ENCODE data around the gene ARFGAP1.

ARFGAP1 gene

DNA sequence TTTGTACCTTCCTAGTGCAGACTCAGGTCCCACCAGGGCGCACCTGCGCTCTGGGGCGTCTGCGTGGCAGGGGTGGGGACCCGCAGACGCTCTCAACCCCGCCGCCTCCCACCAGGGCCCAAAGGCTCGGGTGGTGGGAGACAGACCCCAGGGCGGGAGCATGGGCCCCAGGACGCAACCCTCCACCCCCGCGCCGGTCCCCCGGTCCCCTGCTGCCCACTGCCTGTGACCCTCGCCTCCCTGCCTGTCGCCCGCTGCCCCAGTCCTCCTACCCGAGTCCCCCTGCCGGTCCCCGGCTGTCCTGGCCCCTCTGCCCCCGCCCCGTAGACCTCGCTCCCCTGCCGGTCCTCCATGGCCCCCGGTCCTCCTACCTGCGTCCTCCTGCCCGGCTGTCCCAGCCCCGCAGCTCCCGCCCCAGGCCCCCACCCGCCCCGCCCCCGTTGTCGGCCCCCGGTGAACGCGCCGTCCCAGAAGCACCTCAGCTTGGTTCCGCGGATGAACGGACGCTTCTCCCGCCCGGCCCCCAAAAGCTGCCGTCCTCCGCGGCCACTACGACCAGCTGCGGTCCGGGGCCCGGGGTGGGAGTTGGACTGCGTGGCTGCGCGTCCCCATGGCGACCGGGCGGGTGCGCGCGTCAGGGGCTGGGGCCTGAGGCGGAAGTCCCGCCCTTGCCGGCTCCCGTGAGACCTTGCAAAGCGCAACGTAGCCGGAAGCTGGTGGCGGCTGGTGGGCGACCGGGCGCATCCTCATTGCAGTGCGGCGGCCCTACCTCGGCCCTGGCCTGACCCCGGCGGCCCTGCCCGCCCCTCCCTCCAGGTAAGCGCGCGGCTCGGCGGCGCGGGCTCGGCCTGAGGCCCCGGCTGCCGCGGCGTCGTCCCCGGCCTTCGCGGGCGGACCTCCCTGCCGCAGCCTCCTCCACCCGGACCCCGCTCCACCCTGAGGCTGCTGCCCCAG, at the start of gene ARFGAP1:
Gene ARFGAP1, plus strand, starts transcription at position 709 of the 954 bp plus-strand sequence. CDS start 2,768 bp downstream, outside the sequence.
- peaks cover 15% of the 10 kb centered on the region; the same call in 1 of the 2 replicates for H3K27me3 ChIP-seq
- H3K9ac ChIP-seq: peak within 1 kb of the TSS; percentile 89
- H3K9me3 ChIP-seq: no peaks in the 10 kb centered on the region
- H3K27ac ChIP-seq: peak within 1 kb of the TSS; percentile 89
- peaks cover 43% of the 10 kb centered on the region for H4K20me1 ChIP-seq
- H3K4me3 ChIP-seq: peak within 1 kb of the TSS; percentile 91
- TF ChIP-seq Cebpa-rat (IDR thresholded peaks at IDR 0.05): no peak
- peaks cover 39% of the 10 kb centered on the region for H3K4me1 ChIP-seq
- peaks cover 30% of the 10 kb centered on the region for H3K36me3 ChIP-seq
- peak within 1 kb of the TSS; percentile 86 for H3K4me2 ChIP-seq

DNA sequence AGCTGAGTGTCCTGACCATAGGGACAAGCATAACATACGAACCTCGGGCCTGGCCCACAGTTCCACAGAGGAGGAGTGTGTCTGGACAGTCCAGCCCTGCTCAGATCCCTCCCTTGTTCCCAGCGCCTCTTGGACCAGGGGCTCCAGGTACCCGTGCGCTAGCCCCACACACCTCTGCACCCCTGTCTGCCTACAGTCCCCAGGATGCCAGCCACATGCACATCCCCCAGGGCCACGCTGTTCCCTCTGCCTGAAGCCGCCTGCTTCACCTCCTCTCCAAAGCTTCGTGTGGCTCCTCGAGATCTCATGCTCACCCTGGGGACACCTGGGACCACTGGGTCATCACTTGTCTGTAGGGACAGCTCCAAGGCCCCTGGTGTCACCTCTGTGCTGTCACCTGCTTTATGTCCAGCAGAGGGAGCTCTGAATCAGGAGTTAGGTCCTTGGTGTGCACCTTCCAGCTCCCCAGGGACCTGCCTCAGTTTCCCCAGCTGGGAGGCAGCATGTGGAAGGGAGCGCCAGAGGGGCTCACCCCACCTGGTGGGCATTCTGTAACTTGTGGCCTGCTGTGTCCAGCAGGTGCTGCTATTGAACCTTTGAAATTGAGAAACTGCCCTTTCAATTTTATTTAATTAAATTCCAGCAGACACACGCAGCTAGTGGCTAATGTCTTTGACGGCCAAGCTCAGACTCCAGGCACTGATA, 49.3 kb upstream of the ARFGAP1 start:
- no peak overlapping the region for H3K27ac ChIP-seq
- no peak overlapping the region for H3K9ac ChIP-seq
- H3K9me3 ChIP-seq: no peaks in the 10 kb centered on the region
- H3K4me1 ChIP-seq: peaks cover 41% of the 10 kb centered on the region
- peak overlapping the region; percentile 49; the same call in 1 of the 2 replicates for H3K4me2 ChIP-seq
- no peaks in the 10 kb centered on the region for H4K20me1 ChIP-seq
- no peaks in the 10 kb centered on the region for H3K36me3 ChIP-seq
- no peaks in the 10 kb centered on the region for H3K27me3 ChIP-seq
- H3K4me3 ChIP-seq: no peak overlapping the region
- no peak for TF ChIP-seq Cebpa-rat (IDR thresholded peaks at IDR 0.05)

DNA sequence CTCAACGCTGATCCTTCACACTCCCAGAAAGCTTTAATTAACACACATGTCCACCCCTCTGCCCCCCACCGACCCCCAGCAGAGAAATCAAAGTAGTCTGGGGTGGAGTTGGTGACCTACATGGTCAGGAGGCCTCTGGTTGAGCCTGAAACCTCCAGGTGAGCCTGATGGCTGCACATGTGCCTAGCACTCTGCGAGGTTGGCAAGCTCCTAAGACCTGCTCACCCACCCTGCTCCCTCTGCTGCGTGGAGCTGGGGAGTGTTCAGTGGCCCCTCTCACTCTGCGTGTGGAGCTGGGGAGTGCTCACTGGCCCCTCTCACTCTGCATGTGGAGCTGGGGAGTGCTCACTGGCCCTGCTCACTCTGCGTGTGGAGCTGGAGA, 48.8 kb upstream of the ARFGAP1 start:
- Histone ChIP-seq H4K20me1 (no peaks in the 10 kb centered on the region), H3K4me3 (no peak overlapping the region), H3K36me3 (no peaks in the 10 kb centered on the region), H3K4me2 (peak overlapping the region; percentile 49), H3K27me3 (no peaks in the 10 kb centered on the region), H3K9ac (no peak overlapping the region), H3K4me1 (peaks cover 47% of the 10 kb centered on the region), H3K27ac (no peak overlapping the region), H3K9me3 (no peaks in the 10 kb centered on the region)
- TF ChIP-seq Cebpa-rat (IDR thresholded peaks at IDR 0.05): no peak

DNA sequence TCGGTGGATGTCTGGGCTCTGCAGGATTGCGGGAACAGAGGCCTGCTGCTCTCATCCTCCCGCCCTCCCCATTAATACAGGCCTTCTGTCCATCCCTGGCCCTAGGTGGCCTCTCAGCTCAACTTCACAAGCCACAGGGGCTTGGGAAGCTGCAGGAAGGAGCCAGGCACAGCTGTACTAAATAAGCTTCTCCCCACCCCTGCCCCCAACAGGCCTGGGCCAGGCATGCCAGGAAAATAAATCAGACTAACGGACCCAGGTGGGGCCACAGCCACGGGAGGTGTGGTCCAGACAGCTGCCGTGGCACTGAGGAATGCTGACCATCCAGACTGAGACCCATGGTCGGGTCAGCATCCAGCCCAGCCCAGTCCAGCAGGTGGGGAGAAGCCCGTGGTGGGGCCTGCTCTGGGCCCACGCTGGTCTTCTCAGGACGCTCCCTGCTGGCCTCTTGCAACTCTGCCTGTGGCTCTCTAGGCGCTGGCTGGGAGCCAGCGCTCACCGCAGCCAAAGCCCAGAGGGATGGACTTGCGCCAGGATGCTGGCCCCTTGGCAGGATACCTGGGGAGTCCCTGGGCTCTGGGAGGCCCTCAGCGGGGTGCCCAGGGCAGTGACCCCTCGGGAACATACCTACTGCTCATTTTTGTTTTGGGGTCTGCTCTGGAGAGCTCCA, 48.1 kb upstream of the ARFGAP1 start:
- H3K9ac ChIP-seq: no peak overlapping the region
- no peaks in the 10 kb centered on the region for H3K36me3 ChIP-seq
- H4K20me1 ChIP-seq: no peaks in the 10 kb centered on the region
- no peaks in the 10 kb centered on the region for H3K9me3 ChIP-seq
- peak overlapping the region; percentile 49 for H3K4me2 ChIP-seq
- no peaks in the 10 kb centered on the region for H3K27me3 ChIP-seq
- peaks cover 54% of the 10 kb centered on the region for H3K4me1 ChIP-seq
- 0 out of 2 replicates have a peak overlapping the region, but pooled peaks have one; percentile 14 for H3K27ac ChIP-seq
- H3K4me3 ChIP-seq: no peak overlapping the region
- TF ChIP-seq Cebpa-rat (IDR thresholded peaks at IDR 0.05): no peak

- Histone ChIP-seq H3K27me3 (0 out of 2 replicates have a peak, but pooled peaks cover under 1% of the 10 kb centered on the region), H3K36me3 (no peaks in the 10 kb centered on the region), H4K20me1 (no peaks in the 10 kb centered on the region), H3K4me2 (peak overlapping the region; percentile 49), H3K4me3 (no peak overlapping the region), H3K27ac (0 out of 2 replicates have a peak overlapping the region, but pooled peaks have one; percentile 14), H3K4me1 (peaks cover 59% of the 10 kb centered on the region), H3K9me3 (no peaks in the 10 kb centered on the region), H3K9ac (no peak overlapping the region)
- no peak for TF ChIP-seq Cebpa-rat (IDR thresholded peaks at IDR 0.05)
Observed at GRCh38 chr20:63225082-63225454, 47.5 kb upstream of the ARFGAP1 start.

GRCh38 chr20:63226042-63226943, 46.3 kb upstream of the ARFGAP1 start:
- no peak for TF ChIP-seq Cebpa-rat (IDR thresholded peaks at IDR 0.05)
- Histone ChIP-seq H3K27ac (no peak overlapping the region), H3K4me1 (peaks cover 72% of the 10 kb centered on the region), H3K27me3 (peaks cover 7% of the 10 kb centered on the region; the same call in 1 of the 2 replicates), H3K4me2 (peak overlapping the region; percentile 14; the same call in 1 of the 2 replicates), H3K4me3 (no peak overlapping the region), H4K20me1 (no peaks in the 10 kb centered on the region), H3K36me3 (no peaks in the 10 kb centered on the region), H3K9me3 (no peaks in the 10 kb centered on the region), H3K9ac (no peak overlapping the region)

DNA sequence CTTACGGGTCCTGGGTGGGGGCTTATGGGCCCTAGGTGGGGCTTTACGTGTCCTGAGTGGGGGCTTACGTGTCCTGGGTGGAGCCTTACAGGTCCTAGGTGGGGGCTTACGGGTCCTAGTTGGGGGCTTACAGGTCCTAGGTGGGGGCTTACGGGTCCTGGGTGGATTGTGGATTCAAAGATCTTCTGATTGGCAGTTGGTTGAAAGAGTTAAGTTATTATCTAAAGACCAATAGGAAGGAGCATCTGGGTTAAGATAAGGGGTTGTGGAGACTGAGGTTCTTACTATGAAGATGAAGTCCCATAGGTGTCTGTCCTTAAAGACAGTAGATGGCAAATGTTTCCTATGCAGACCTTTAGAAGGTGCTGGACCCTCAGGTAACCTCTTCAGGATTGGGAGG, 45.4 kb upstream of the ARFGAP1 start:
- H3K36me3 ChIP-seq: no peaks in the 10 kb centered on the region
- H3K9me3 ChIP-seq: no peaks in the 10 kb centered on the region
- H3K4me1 ChIP-seq: peaks cover 72% of the 10 kb centered on the region
- H3K9ac ChIP-seq: no peak overlapping the region
- TF ChIP-seq Cebpa-rat (IDR thresholded peaks at IDR 0.05): no peak
- H3K4me3 ChIP-seq: no peak overlapping the region
- no peaks in the 10 kb centered on the region for H4K20me1 ChIP-seq
- no peak overlapping the region for H3K27ac ChIP-seq
- H3K27me3 ChIP-seq: peaks cover 17% of the 10 kb centered on the region
- H3K4me2 ChIP-seq: no peak overlapping the region

DNA sequence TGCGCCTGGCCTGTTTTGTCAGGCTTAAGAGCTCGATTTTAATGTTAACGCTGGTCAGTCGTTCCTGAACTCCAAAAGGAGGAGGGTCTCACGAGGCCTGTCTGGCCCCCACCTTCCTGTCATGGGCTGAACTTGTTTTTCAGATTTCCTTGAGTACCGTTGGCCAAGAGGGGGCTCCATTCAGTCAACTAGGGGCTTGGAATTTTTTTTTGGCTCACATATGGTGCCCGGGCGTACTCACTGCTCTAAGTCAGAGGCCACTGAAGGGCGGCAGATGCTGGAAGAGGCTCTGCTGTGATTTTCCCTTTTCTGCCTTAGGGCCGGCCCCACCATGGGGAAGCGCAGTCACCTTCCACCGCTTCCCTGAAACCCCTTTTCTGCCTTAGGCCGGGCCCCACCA, 43.8 kb upstream of the ARFGAP1 start:
- H3K9ac ChIP-seq: no peak overlapping the region
- no peaks in the 10 kb centered on the region for H4K20me1 ChIP-seq
- no peaks in the 10 kb centered on the region for H3K9me3 ChIP-seq
- H3K36me3 ChIP-seq: no peaks in the 10 kb centered on the region
- peaks cover 78% of the 10 kb centered on the region for H3K4me1 ChIP-seq
- peak overlapping the region; percentile 75 for H3K4me2 ChIP-seq
- no peak overlapping the region for H3K27ac ChIP-seq
- H3K27me3 ChIP-seq: peaks cover 28% of the 10 kb centered on the region
- no peak for TF ChIP-seq Cebpa-rat (IDR thresholded peaks at IDR 0.05)
- H3K4me3 ChIP-seq: no peak overlapping the region
